Left lobe of liver (tissue), 2 donors: ENCODE data around the gene FAM227A. TPM values are rescaled to one million over a fixed set of nuclear protein-coding genes. Genes with fewer than 3 reads are reported as not detected.

Experiments used
- ATAC-seq: fragments of 200-7000 bp; cut with Tn5 transposase; one replicate; pipeline ENCODE4 v1.9.1; 2020; ENCODE audit warnings: mild to moderate bottlenecking, moderate library complexity
- DNase-seq: peaks from one replicate; pipeline ENCODE4 v3.0.0-alpha.2; 2020; ENCODE audit warnings: low spot score
- total RNA-seq: library from RNA; stranded (reverse); gene quantifications from one replicate; pipeline ENCODE4 v1.2.1, GENCODE V29; 2021
- donor health status: DM: no; HTN: no; CAD: no; lungs with moderate emphysema.
- donor health status: DM: no; HTN: yes; CAD: no.

Gene FAM227A
- total RNA-seq, 1 donor from 2014 or later: 0.03 TPM

DNA sequence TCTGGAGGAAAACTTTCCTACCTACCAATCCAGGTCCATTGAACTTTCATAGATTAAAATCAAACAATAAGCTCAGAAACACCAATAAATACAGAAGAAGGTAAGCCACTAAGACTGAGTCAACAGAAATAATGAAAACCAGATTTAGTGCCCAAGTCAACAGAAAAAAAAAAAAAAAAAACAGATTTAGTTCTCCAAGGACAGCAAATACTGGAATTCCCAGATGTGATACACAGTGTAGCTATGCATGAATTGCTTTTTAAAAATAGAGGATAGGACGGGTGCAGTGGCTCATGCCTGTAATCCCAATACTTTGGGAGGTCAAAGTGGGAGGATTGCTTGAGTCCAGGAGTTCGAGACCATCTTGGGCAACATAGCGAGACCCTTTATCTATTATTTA, 101.9 kb downstream of the FAM227A start:
- no peak for DNase-seq
- no peak for ATAC-seq

DNA sequence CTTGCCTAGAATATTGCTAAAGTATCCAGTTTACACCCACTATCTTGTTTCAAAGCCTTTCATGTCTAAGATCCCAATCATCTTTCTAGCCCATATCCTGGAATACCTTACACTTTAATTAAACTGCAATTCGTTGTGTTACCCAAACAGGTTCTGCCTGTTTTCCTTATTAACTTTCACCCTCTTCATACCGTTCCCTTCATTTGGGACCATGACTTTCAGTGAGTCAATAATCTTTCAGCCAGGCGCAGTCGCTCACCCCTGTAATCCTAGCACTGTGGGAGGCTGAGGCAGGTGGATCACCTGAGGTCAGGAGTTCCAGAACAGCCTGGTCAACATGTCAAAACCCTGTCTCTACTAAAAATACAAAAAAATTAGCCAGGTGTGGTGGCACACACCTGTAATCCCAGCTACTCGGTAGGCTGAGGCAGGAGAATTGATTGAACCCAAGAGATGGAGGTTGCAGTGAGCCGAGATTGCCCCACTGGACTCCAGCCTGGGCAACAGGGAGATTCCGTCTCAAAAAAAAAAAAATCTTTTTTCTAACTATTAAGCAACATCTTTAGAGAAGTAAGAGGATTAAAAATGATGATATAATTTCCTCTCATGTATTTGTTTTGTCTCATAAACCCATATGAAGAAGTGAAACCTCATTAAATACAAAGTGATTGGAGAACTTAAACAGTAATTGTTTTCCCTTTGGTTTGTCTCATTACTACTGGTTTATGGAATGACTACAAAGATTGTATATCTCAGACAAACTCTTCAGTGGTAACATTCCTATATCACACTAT, 106.9 kb downstream of the FAM227A start:
- DNase-seq (no peak), ATAC-seq (no peak)

DNA sequence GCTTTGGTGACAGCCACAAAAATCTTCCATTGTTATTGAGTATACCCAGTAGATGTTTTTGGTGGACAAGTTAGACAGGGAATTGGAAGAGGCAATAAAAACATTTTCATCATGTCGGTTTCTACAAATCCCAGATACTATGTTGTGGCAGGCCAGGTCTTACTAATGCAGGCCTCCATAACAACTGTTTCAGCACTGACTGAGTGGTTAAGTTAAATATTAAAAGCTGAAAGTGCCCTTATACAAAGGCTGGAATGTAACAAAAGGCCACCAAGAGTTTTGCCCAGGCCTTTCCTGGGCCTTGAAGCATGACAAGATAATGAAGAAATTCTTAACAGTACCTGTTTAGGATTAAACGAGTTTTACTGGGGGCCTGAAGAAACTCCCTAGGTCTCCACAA, 115.5 kb downstream of the FAM227A start:
- no peak for DNase-seq
- no peak for ATAC-seq

DNA sequence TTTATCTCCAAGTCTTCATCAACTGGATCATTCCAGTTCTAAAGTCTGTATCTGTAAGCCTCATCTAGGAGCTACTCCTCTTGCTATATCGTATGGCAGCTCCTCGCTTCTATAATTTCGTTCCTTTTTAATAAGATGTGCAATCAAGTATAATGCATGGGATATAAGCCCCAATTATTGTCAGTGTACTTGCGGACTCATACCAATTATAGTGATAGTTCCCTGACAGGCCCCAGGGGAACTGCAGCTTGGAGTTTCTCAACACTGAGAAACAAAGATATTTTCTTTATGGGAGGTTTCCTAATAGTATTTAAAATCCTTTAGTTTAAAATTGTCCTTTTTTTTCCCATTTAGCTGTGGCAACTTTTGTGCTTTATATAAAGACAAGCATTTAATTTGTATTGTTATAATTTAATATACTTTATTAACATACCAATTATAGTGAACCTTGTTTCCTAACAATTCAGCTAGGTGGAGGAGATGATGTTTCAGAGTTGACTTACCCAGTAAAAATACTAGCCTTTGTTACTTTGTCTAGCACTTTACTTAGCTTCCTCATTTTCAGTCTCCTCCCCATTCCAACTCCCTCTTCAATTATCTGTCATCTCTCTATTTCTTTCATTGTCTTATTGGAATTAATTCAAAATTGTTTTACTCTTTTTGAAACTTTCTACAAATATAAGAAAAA, 124.8 kb downstream of the FAM227A start:
- DNase-seq: no peak
- ATAC-seq: no peak

Other genes starting within 250 kb of the FAM227A start
- gene KCNJ4, start 201.2 kb downstream of the FAM227A start, total RNA-seq: not detected
- 15.2 TPM for gene KDELR3, start 188.3 kb downstream of the FAM227A start, total RNA-seq
- 174 TPM for gene DDX17, start 150.1 kb downstream of the FAM227A start, total RNA-seq
- not detected for gene DMC1, start 86.2 kb downstream of the FAM227A start, total RNA-seq
- gene CBY1, start 246 bp upstream of the FAM227A start, total RNA-seq: 13.7 TPM
- 29.0 TPM for gene TOMM22, start 25.6 kb upstream of the FAM227A start, total RNA-seq
- 16.6 TPM for gene JOSD1, start 44.6 kb upstream of the FAM227A start, total RNA-seq
- 14.4 TPM for gene GTPBP1, start 49.6 kb upstream of the FAM227A start, total RNA-seq
- gene SUN2, start 99.6 kb upstream of the FAM227A start, total RNA-seq: 183 TPM
- 3.3 TPM for gene DNAL4, start 137.8 kb upstream of the FAM227A start, total RNA-seq
- gene NPTXR, start 187.6 kb upstream of the FAM227A start, total RNA-seq: 0.45 TPM
- gene CBX6, start 215.8 kb upstream of the FAM227A start, total RNA-seq: 16.0 TPM